NCI-H524 treated with DMSO at 0.1 percent for 48 hours (cell line): Measurements from ENCODE around the gene CFAP210.
"Not testable (repeated sequence)": the region's sequence is repeated elsewhere in the genome, so short reads cannot be mapped to it uniquely, and the experiment has no call there.

ENCODE experiments used
- DNase-seq: peaks from one replicate; lab custom pipeline; 2025; lab: John Stamatoyannopoulos, UW

Gene CFAP210

DNA sequence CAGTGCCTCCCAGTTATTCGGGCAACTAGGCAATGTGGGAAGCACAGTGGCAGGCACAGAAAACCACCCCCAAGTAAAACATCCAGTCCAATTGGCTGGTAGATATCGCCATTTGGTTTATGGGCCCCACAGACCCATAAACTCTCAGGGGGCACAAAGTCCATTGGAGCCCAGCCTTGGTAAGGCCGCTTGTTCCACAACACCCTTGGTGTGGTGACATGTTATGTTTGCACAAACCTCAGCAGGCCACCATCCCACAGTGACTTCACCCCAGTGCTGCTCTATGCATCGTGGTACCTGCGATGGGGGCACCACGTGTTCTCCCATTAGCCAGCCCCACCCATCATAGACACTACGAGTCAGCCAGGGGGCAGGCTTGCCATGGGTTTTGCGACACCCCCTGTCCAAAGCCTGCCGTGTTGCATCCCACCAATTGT, 18.6 kb upstream of the CFAP210 start:
- no peak for DNase-seq

- no peak for DNase-seq
These were observed 17.7 kb upstream of the CFAP210 start for GRCh38 chr2:169711751-169712509.

DNA sequence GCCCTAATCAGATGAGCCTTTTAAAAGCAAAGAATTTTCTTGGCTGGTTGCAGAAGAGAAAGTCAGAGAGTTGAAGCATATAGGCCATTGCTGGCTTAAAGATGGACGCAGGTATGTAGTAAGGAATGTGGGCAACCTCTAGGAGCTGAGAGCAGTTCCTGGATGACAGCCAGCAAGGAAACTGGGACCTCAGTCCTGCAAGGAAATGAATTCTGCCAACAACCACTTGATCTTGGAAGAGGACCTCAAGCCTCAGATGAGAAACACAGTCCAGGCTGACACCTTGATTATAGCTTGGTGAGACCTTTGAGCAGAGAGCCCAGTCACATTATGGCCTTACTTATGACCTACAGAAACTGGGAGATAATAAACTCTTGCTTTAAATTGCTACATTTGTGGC, 15.8 kb upstream of the CFAP210 start:
- DNase-seq = no peak

- DNase-seq = no peak
These were observed 15.1 kb upstream of the CFAP210 start for GRCh38 chr2:169709331-169709730.

DNA sequence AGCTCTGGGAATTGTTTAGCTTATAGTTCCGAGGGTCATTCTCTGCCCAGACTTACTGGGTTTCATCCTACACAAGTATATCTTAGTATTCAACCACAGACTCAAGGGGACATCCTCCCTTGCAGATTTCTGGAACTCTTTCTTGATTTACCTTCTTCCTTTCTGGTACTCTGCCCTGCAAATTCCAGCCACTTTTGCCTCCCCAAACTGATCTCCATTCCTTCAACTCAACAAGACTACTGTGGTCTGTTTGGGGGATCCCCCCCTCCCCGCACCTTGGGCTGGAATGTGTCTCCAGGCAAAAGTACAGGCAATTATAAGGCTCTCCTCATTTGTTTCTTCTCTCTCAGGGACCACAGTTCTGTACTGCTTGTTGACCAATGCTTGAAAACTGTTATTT, 13.4 kb upstream of the CFAP210 start:
- DNase-seq = no peak

GRCh38 chr2:169705927-169706326, 11.7 kb upstream of the CFAP210 start:
- DNase-seq = no peak

- no peak for DNase-seq
These were observed 10.0 kb upstream of the CFAP210 start for GRCh38 chr2:169704160-169704708.

DNA sequence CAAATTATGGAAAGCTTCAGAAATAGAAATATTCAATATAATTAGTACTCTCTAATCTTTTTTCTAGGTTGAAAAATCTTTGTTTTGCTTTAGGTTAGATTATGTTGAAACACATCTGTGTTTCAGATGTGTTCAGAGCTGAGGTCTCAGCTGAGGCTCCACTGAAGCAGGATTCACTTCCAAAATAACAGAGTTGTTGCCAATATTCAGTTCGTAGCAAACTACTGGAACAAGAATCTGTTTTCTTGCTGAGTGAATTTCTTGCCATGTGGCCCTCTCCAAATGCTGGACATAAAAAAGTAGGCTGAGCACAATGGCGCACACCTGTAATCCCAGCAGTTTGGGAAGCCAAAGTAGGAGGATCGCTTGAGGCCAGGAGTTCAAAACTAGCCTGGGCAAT, 8.8 kb upstream of the CFAP210 start:
- DNase-seq = no peak

- DNase-seq = not testable (repeated sequence)
These were observed 5.0 kb upstream of the CFAP210 start for GRCh38 chr2:169699173-169699572.

- no peak for DNase-seq
These were observed 2.2 kb upstream of the CFAP210 start for GRCh38 chr2:169696381-169696780.

GRCh38 chr2:169694894-169695260, 672 bp upstream of the CFAP210 start:
- DNase-seq = no peak

DNA sequence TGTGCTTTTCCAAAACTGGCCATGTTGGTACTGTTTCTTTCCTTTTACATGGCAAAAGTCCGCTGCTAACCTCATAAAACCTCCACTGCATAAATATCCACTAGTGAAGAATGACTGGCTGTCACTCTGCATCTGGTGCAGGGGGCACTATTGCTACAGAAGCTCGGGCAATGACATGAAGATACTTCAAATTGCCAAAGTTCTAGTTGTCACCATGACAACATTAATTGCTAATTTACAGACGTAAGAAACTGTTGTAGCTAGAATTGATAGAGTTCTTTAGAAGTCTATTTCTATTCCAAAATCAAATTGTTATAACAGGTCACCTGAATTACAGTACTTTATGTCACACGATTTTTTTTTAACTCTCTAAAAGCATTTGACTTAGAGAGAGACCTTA, 845 bp downstream of the CFAP210 start:
- no peak for DNase-seq

DNA sequence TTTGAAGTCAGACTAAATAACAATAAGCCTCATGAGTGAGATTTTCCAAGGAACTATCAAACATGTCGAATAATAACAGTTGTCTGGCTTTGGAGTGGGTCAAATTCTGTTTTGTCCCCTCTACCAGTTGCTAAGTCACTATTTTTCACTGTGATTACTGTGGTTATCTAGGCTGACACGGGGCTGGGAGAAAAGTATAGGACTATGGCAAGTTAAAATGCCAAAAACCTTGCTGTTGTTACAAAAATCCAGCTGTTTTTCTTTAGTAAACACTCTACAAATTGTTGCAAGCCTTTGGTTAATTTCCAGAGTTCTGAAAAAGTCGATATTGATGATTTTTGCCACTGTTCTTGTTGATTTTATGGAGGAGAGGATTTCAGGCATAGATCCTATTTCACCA, 1.5 kb downstream of the CFAP210 start:
- no peak for DNase-seq

- DNase-seq = no peak
These were observed 3.2 kb downstream of the CFAP210 start for GRCh38 chr2:169690958-169691357.

DNA sequence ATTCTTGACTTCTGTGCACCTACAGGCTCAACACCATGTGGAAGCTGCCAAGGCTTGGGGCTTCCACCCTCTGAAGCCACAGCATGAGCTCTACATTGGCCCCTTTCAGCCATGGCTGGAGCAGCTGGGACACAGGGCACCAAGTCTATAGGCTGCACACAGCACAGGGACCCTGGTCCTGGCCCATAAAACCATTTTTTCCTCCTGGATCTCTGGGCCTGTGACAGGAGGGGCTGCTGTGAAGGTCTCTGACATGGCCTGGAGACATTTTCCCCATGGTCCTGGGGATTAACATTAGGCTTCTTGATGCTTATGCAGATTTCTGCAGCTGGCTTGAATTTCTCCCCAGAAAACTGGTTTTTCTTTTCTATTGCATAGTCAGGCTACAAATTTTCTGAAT, 6.3 kb downstream of the CFAP210 start:
- DNase-seq = not testable (repeated sequence)

- not testable (repeated sequence) for DNase-seq
These were observed 7.4 kb downstream of the CFAP210 start for GRCh38 chr2:169686825-169687224.

DNA sequence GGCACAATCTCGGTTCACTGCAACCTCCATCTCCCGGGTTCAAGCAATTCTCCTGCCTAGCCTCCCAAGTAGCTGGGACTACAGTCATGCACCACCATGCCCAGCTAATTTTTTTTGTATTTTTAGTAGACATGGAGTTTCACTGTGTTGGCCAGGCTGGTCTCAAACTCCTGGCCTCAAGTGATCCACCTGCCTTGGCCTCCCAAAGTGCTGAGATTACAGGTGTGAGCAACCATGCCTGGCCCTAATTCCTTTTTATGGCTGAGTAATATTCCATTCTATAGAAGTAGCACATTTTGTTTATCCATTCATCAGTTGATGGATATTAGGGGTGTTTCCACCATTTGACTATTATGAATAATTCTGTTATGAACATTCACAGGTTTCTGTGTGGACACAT, 9.5 kb downstream of the CFAP210 start:
- not testable (repeated sequence) for DNase-seq

DNA sequence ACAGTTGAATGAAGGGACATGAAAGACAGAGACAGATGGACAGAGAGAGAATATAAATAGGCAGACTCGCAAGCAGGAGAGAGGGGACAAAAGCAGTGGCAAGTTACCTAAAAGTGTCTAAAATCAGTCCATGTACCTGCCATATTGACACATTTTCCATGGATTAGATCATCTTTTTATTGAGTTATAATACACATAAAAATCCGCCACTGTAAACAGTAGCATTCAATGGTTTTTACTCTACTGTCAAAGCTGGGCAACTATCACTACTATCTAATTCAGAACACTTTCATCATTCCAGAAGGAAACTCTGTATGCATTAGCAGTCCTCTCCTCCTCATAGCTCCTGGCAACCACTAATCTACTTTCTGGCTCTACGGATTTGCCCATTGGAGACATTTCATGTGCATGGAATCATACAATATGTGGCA, 10.1 kb downstream of the CFAP210 start:
- DNase-seq = no peak

- DNase-seq = no peak
These were observed 10.6 kb downstream of the CFAP210 start for GRCh38 chr2:169683425-169684134.

DNA sequence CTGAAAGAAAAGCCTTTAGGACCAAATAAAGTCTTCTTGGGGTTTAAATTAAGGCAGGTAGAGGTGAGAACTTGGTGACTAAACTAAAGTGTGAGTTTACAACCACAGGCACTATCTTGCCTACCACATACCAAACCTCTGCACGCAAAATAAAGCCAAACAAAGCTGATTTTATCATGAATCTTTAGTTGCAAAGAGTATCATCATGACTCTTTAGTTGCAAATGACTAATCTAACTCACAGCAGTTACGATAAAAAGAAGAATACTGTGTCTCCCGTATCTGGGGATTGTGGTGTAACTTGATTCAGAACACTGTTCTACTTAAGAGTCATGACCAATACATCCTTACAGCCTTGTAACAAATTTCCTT, 11.2 kb downstream of the CFAP210 start:
- DNase-seq = no peak

- DNase-seq = no peak
These were observed 17.4 kb downstream of the CFAP210 start for GRCh38 chr2:169676850-169677249.

GRCh38 chr2:169676357-169676756, 17.8 kb downstream of the CFAP210 start:
- DNase-seq = no peak

DNA sequence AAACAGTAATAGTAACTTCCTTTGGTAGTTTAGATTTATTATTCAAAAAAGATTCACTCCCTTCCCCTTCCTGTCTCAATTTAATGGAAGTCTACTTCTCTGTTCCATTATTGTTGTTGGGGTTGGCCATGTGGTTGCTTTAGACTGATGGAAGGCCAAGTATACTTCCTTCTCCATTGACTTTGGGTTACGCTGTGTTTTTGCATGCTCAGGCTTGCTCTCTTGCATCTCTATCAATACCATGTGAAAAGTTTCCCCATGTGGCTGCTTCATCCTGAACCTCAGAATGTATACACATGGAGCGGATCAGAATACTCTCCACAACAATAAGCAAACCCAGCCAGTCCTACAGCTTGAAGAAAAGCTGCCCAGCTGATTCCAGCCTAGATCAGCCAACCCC, 20.3 kb downstream of the CFAP210 start:
- no peak for DNase-seq
